ENCODE results near the gene ADCK1. TPM values are rescaled to one million over a fixed set of nuclear protein-coding genes. Genes with fewer than 3 reads are reported as not detected.
"Not testable (repeated sequence)": the region's sequence is repeated elsewhere in the genome, so short reads cannot be mapped to it uniquely, and the experiment has no call there.

ADCK1 gene
- total RNA-seq, 1 experiment from 2014 or later = 8.3 TPM

GRCh38 chr14:77786148-77786547, 13.8 kb upstream of the ADCK1 start:
- intact Hi-C loops (cut with micrococcal nuclease; ENCODE audit: unreplicated experiment) = no loop called here
- Histone ChIP-seq H3K36me3 (ENCODE audit: insufficient read depth, low read length, poor library complexity, severe bottlenecking) (no peaks in the 10 kb centered on the region), H3K4me3 (ENCODE audit: low read depth, low read length, poor library complexity, severe bottlenecking) (no peak overlapping the region), H3K27me3 (replicated peaks; ENCODE audit: insufficient read depth, low read depth, low read length, poor library complexity) (no peaks in the 10 kb centered on the region), H3K9me3 (ENCODE audit: low read depth, low read length, poor library complexity, severe bottlenecking) (no peaks in the 10 kb centered on the region), H3K4me1 (ENCODE audit: insufficient read depth, low read length, poor library complexity, severe bottlenecking) (no peaks in the 10 kb centered on the region), H3K27ac (ENCODE audit: low read depth, low read length, poor library complexity, severe bottlenecking) (no peak overlapping the region)
- POLR2A ChIA-PET (ENCODE audit: low non-redundant PET) = no interaction called here
- CTCF ChIA-PET = no interaction called here
- DNase-seq (ENCODE audit: low spot score) = no peak
- BruUV-seq (replicated peaks) = no TSS peak
- no peak for TF ChIP-seq CTCF (conservative IDR thresholded peaks at IDR 0.05; ENCODE audit: low read depth, low read length)
- no peak for TF ChIP-seq EZH2 (IDR thresholded peaks at IDR 0.05; ENCODE audit: borderline replicate concordance, low read depth, low read length, poor library complexity, severe bottlenecking)

- intact Hi-C loops (cut with micrococcal nuclease; ENCODE audit: unreplicated experiment) = no loop called here
- no peak for DNase-seq (ENCODE audit: low spot score)
- Histone ChIP-seq H3K4me1 (ENCODE audit: insufficient read depth, low read length, poor library complexity, severe bottlenecking) (no peaks in the 10 kb centered on the region), H3K36me3 (ENCODE audit: insufficient read depth, low read length, poor library complexity, severe bottlenecking) (no peaks in the 10 kb centered on the region), H3K27me3 (replicated peaks; ENCODE audit: insufficient read depth, low read depth, low read length, poor library complexity) (no peaks in the 10 kb centered on the region), H3K27ac (ENCODE audit: low read depth, low read length, poor library complexity, severe bottlenecking) (no peak overlapping the region), H3K4me3 (ENCODE audit: low read depth, low read length, poor library complexity, severe bottlenecking) (no peak overlapping the region), H3K9me3 (ENCODE audit: low read depth, low read length, poor library complexity, severe bottlenecking) (no peaks in the 10 kb centered on the region)
- CTCF ChIA-PET = no interaction called here
- no peak for TF ChIP-seq CTCF (conservative IDR thresholded peaks at IDR 0.05; ENCODE audit: low read depth, low read length)
- no peak for TF ChIP-seq EZH2 (IDR thresholded peaks at IDR 0.05; ENCODE audit: borderline replicate concordance, low read depth, low read length, poor library complexity, severe bottlenecking)
- BruUV-seq (replicated peaks) = no TSS peak
- POLR2A ChIA-PET (ENCODE audit: low non-redundant PET) = no interaction called here
Observed at GRCh38 chr14:77790566-77791224, 9.2 kb upstream of the ADCK1 start.

- intact Hi-C loops (cut with micrococcal nuclease; ENCODE audit: unreplicated experiment) = no loop called here
- H3K27me3 ChIP-seq (replicated peaks; ENCODE audit: insufficient read depth, low read depth, low read length, poor library complexity) = no peaks in the 10 kb centered on the region
- no peaks in the 10 kb centered on the region for H3K9me3 ChIP-seq (ENCODE audit: low read depth, low read length, poor library complexity, severe bottlenecking)
- no peaks in the 10 kb centered on the region for H3K36me3 ChIP-seq (ENCODE audit: insufficient read depth, low read length, poor library complexity, severe bottlenecking)
- TF ChIP-seq EZH2 (IDR thresholded peaks at IDR 0.05; ENCODE audit: borderline replicate concordance, low read depth, low read length, poor library complexity, severe bottlenecking) (no peak), CTCF (conservative IDR thresholded peaks at IDR 0.05; ENCODE audit: low read depth, low read length) (no peak)
- H3K4me1 ChIP-seq (ENCODE audit: insufficient read depth, low read length, poor library complexity, severe bottlenecking) = no peaks in the 10 kb centered on the region
- ChIA-PET CTCF (no interaction called here), POLR2A (ENCODE audit: low non-redundant PET) (no interaction called here)
- no peak overlapping the region for H3K4me3 ChIP-seq (ENCODE audit: low read depth, low read length, poor library complexity, severe bottlenecking)
- H3K27ac ChIP-seq (ENCODE audit: low read depth, low read length, poor library complexity, severe bottlenecking) = no peak overlapping the region
- BruUV-seq (replicated peaks) = no TSS peak
- no peak for DNase-seq (ENCODE audit: low spot score)
Observed at GRCh38 chr14:77791225-77791600, 8.7 kb upstream of the ADCK1 start.

GRCh38 chr14:77793255-77793654, 6.7 kb upstream of the ADCK1 start:
- H3K4me3 ChIP-seq (ENCODE audit: low read depth, low read length, poor library complexity, severe bottlenecking); H3K27me3 ChIP-seq (replicated peaks; ENCODE audit: insufficient read depth, low read depth, low read length, poor library complexity); H3K9me3 ChIP-seq (ENCODE audit: low read depth, low read length, poor library complexity, severe bottlenecking); DNase-seq (ENCODE audit: low spot score); intact Hi-C loops (cut with micrococcal nuclease; ENCODE audit: unreplicated experiment); CTCF ChIA-PET; BruUV-seq (replicated peaks); H3K27ac ChIP-seq (ENCODE audit: low read depth, low read length, poor library complexity, severe bottlenecking); H3K4me1 ChIP-seq (ENCODE audit: insufficient read depth, low read length, poor library complexity, severe bottlenecking); H3K36me3 ChIP-seq (ENCODE audit: insufficient read depth, low read length, poor library complexity, severe bottlenecking): not testable (repeated sequence)
- POLR2A ChIA-PET (ENCODE audit: low non-redundant PET) = interaction anchor here (0.6 kb wide), 1 partner anchor 22 kb away, joined by 6 read pairs; no protein-coding TSS in a partner anchor

Data from A673 (cell line).